ENCODE measurements around the gene DLG2.

Gene DLG2

DNA sequence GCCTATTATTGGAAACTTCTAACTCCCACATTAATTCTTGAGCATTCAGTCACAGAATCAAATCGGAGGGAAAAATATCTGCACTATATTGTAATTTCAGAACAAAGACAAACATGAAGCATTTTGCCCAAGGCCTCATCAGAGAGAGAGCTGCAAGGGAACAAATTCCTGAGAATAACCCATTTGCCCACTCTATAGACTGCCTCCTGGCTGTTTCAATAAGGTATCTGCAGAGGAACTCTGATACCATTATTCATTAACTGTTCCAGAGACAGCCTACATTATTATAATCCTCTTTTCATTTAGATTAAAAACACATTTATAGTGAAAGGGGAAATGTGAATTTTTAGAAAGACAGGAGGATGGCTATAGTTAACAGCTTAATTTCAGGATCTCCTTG is 663.9 kb downstream of the DLG2 start:
- DNase-seq = no peak

DNA sequence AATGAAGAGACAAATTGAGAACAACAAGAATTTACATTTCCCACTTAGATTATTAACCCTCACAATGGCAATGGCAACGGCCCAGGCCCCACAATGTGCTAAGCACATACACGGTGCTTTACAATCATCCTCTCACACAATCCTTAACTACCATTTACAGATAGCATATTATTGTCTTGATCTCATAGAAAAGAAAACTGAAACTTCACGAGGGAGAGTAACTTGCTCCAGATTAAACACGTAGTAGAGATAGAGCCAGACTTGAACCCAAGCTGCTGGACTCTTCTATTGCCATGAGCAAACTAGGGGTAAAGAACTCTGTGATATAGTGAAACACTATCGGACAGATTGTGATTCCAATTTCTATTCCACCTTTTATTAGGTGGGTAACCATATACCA is 665.1 kb downstream of the DLG2 start:
- DNase-seq = no peak

DNA sequence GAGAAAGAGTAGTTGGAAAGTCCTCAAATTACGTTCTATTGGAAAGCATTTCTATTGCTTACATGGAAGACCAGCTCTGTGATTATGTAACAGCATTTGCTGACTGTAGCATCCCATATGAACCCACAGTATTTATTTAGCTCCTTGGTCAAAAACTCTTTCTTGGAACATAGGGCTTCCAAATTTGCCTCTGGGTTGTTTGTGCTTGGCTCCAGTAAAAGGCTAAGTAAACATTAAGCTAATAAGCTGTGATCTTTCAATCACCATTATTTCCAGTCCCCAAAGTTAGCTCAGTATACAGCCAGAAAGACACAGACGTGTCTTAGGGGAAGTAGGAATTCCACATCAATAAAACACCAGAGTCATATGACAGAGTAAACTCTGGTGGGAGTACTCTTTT is 668.8 kb downstream of the DLG2 start:
- no peak for DNase-seq

GRCh38 chr11:84950569-84951270 is 676.4 kb downstream of the DLG2 start:
- no peak for DNase-seq

- no peak for DNase-seq
Measured at GRCh38 chr11:84947970-84948580, 679.1 kb downstream of the DLG2 start.

DNA sequence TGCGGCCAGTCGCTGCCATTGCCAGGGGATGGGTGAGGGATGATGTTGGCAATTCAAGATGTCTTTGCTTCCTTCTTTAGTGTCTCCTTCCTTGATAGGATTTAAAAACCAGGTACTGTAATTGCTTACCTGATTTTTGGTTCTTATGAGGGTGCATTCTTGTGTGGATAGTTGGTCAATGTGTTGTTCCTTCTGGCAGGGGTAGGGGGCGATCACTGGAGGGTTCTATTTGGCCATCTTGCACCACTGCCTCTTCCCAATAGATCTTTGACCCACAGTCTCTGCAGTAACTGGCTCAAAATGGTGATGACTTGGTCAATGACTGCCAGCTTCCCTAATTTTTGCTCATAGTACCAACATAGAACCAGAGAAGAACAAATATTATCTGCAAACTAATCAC is 680.1 kb downstream of the DLG2 start:
- no peak for DNase-seq

GRCh38 chr11:84930863-84931262 is 696.3 kb downstream of the DLG2 start:
- no peak for DNase-seq

DNA sequence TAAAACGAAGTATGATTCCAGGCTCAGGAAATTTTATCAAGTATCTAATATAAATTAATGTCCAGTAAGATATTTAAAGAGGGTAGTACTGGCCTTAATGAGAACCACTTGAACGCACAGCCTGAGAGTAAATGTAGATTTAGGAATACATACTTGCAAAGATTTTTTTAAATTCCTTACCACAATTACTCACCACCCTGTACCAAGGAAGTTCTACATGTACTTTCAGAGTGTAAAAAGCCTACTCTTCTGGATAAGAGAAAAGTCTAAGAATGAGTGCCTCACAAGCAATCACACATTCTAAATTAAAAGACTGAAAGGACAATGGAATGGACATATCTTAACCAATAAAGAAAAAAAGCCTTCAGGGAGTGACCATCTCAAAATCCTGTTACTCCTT is 697.4 kb downstream of the DLG2 start:
- no peak for DNase-seq

DNA sequence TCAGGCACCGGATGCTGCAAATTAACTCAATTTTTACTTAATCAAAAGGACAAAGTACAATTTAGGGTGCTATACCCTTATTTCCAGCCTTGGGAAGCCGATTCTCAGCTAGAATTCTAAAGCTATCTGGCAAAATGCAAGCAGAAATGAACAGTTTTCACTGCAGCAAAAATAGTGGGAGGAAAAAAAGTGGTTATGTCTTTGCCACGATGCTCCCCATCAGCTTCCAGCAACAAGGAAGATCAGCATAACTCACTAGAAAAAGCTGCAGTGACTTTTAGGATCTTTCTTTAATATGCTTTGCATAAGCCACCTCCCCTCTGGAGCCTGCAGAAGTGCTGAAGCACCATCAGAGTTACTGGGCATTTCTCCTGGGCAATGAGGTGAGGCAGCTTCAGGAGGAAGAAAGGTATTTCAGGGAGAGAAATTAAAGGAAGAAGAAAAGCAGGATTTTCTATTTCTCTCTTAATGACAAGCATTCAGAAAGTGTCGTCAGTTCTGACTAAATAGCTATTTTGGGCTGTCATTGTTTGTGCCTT is 702.9 kb downstream of the DLG2 start:
- DNase-seq = no peak

GRCh38 chr11:84923489-84923888 is 703.7 kb downstream of the DLG2 start:
- DNase-seq = no peak

DNA sequence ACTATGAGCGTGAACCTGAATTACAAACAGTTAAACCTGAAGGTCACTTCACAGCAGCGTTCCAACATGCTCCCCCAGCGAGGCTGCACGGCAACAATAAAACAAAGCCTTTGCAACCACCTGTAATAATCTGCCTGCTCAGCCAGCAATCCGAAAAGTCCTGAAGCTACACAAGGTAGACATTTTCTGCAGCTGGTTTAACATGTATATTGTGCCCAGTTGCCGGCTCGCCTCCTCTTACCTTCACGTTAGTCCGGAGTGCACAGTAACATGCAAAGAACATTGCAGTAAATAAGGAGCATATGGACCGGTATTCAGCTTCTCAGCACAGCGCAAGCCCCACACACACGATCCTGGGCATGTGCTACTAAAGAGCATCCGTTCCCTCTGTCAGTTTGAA is 704.3 kb downstream of the DLG2 start:
- DNase-seq = no peak

GRCh38 chr11:84922212-84922805 is 704.8 kb downstream of the DLG2 start:
- DNase-seq = no peak

DNA sequence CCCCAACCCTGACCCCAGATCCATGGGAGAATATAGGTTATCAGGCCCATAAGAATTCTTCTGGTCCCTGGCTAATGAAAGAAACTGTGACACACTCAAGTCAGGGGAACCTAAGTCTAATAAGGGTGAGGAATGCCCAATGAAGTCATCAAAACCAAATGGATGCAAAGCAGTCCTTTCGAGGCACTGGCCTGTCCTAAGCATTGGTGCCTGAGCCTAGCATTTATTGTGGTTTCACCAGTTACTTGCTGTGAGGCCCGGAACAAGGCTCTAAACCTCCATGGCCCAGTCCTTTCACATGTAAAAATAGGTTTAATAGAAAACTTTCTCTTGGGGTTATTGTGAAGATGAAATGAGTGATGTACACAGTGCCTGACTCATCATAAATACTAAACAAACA is 712.6 kb downstream of the DLG2 start:
- no peak for DNase-seq

- DNase-seq = no peak
Measured at GRCh38 chr11:84909740-84910139, 717.4 kb downstream of the DLG2 start.

DNA sequence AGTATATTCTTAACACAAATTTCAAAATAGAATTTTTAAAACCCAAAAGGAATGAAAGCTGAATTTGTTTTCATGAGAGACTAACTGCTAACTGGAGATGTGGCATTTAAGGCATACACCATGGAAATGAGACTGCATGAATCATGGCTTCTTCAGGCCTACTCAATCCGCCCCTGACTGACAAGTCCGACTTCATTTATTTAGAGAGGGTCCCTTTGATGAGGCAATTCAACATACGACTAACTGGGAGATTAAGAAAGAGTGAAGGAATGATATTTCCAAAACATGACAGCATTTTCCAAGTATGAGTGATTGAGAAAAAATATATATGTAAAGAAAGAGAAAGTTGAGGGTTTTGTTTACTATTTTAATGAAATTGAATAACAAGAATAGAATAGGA is 720.1 kb downstream of the DLG2 start:
- DNase-seq = no peak

DNA sequence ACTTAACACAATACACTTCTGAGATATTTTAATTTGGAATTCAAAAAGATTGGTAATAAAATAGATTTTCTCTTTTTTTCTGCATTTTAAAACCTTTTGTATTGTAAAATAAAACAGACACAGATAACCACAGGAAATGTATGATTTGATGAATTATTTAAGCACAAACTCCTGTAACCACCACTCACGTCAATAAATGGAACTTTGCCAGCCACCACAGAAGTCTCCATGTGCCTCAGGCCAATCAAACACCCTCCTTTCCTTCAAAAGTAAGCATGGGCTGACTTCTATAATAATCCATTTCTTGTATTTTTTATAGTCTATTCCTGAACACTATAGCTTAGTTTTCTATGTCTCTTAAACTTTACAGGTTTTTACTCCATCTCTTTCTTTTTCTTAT is 721.7 kb downstream of the DLG2 start:
- no peak for DNase-seq

DNA sequence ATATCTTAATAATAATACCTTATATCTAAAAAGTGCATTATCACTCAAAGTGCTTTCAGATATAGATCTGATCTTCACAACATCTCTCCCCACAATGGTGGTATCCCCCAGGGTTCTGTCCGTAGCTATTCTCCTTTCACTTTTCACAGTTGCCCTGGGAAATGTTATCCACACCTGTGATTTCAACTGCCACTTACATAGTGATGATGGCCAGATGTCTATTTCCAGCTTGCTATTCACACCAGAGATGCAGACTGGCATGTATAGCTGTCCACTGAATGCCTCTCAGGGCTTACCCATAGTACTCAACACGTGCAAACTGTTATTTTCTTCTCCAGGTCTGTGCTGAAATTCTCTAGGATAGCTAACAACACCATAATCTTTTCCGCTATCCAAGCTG is 724.7 kb downstream of the DLG2 start:
- no peak for DNase-seq

DNA sequence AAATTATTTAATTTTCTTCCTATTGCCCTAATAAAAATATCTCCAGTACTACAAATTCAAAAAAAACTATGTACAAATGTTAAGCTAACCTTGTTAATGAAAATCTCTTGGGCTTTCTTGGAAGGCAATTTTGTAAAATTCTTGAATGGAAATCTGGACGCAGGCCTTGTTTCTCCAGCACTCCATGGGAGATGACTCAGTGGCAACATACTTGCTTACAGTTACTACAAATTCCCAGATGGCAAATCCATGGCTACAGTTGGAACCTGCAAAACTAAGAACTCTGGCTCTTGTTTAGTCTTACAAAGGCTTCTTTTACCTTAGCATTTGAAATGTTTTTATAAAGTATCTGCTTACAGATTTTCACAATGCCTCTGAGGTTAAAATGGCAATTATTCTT is 725.2 kb downstream of the DLG2 start:
- DNase-seq = no peak

DNA sequence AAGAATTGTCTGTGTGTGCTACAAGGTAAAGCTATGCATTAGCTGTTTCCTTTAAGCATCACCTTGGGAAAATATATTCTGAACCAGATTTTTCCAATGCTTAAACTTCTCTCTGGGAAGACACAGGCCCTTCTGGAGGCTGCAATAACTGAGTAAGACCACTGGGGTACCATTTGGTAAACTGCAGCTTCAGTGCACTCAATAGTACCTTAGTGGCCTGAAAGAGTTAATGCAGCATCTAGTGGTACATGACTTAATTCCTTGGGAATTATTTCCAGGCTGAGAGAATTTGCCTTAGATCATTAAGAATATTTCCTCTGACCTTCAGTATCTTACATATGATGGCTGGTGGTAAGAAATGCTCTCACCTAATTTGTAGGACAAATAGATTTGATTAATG is 727.4 kb downstream of the DLG2 start:
- no peak for DNase-seq

DNA sequence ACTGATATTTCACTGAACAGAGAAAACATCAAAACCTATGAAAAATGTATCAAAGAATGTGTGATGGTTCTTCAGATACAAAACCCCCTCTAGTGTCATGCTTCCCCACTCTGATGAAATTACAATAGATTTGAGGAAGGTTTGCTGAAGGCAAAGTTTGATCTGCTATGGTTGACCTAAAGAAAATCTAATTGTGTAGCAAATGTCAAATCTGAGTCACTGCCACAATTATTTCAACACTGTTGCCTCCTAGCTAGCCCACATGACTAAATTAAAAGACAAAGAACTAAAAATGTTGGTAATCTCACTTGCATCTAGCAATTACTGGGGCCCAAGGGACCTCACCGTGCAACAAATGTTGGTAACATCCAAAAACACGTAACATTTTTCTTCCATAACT is 728.0 kb downstream of the DLG2 start:
- no peak for DNase-seq

- DNase-seq = no peak
Measured at GRCh38 chr11:84894666-84895065, 732.5 kb downstream of the DLG2 start.

GRCh38 chr11:84890676-84891075 is 736.5 kb downstream of the DLG2 start:
- no peak for DNase-seq

DNA sequence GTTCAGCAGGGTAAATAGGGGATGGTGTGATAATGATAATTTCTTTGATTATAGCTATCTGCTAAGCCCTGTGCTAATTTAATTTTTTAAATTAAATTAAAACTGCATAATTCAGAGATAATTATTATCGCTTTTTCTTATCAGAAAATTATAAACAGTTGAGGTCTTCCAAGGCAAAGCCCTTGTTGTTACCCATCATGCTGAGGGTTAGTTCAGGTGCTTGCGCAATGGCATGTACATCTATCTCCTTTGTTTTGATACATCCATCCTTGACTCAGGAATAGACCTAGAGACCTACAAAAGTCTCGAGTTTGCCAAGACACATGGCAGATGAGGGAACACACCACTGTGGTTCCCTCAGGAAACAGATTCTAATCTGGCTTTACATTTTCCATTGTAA is 737.6 kb downstream of the DLG2 start:
- DNase-seq = no peak

DNA sequence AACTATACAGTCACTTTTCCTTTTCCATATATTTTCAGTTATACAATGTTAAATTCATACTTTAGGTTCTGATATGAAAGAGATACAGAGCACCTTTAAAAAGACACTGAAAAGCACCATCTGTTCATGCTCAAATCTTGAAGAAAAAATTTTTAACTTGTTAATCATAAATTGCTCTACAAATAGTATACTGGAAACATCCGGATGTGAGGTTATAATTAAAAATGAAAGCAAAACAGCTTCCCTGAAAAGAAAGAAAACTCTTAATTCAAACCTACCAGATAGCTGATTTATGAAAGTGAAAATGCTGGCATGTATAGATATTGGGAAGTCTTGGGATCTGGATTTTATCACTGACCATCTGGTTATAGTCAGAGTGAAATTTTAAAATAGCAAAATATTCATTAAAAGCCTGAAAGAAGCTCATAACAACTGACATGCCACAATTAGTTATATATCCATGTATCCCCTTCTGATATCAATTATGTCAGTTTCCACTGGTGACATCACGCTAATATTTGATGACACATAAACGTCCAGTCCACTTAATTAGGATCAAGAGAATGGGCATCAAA is 740.0 kb downstream of the DLG2 start:
- no peak for DNase-seq

All from RPMI8226 (cell line).